BJ (cell line): Measurements from ENCODE around the gene ACBD5. TPM values are rescaled to one million over a fixed set of nuclear protein-coding genes. Genes with fewer than 3 reads are reported as not detected.
A peak's percentile ranks its signal among the peaks of the same experiment; 100 is the strongest.

Experiments used
- CTCF ChIA-PET: fragments of 350-600 bp; formaldehyde crosslinking; extraction: SDS; loops from one replicate; lab custom pipeline; 2021; ENCODE audit warnings: antibody characterized with exemption, inconsistent platforms; lab: Yijun Ruan, JAX
- POLR2A ChIA-PET: fragments of 300-600 bp; sonication (Branson Sonifier 250); formaldehyde crosslinking; extraction: SDS; loops from one replicate; lab custom pipeline; 2021; ENCODE audit warnings: antibody characterized with exemption; lab: Charles Lee
- DNase-seq: peaks from one replicate; pipeline ENCODE4 v3.0.0-alpha.2; 2011; ENCODE audit warnings: low read depth
- H3K27me3 ChIP-seq: 2 replicates; pipeline ENCODE4 v1.6.0; 2011; ENCODE audit warnings: low read length; ENCODE audit not compliant: control insufficient read depth, insufficient read depth
- H3K36me3 ChIP-seq: 2 replicates; pipeline ENCODE4 v1.5.1; 2011; ENCODE audit warnings: low read length; ENCODE audit not compliant: control insufficient read depth, insufficient read depth
- H3K4me3 ChIP-seq: 2 replicates; pipeline ENCODE4 v1.5.1; 2011; ENCODE audit warnings: low read depth, mild to moderate bottlenecking, control low read depth, low read length
- CTCF ChIP-seq: IDR thresholded peaks from 2 replicates; pipeline ENCODE4 v1.5.1; 2011; ENCODE audit warnings: low read depth, mild to moderate bottlenecking, control low read depth, inconsistent platforms, low read length, moderate library complexity; ENCODE audit not compliant: insufficient read depth
- polyA plus RNA-seq: library from polyadenylated mRNA; depleted of rRNA; stranded (reverse); fragments of >200 nt; gene quantifications from 2 replicates; pipeline ENCODE4 v1.2.3, GENCODE V29; 2011

ACBD5 gene
- polyA plus RNA-seq, 1 experiment, result 7.8 TPM

- no peak overlapping the region for H3K4me3 ChIP-seq
- no peak for DNase-seq
- TF ChIP-seq CTCF, result no peak
- ChIA-PET POLR2A (no interaction called here), CTCF (no interaction called here)
- H3K27me3 ChIP-seq, result no peaks in the 10 kb centered on the region
- H3K36me3 ChIP-seq, result no peaks in the 10 kb centered on the region
Observed at GRCh38 chr10:27245836-27246235, 5.2 kb upstream of the ACBD5 start.

GRCh38 chr10:27244976-27245375, 4.4 kb upstream of the ACBD5 start:
- CTCF ChIA-PET, result no interaction called here
- POLR2A ChIA-PET, result no interaction called here
- no peak for TF ChIP-seq CTCF
- no peaks in the 10 kb centered on the region for H3K27me3 ChIP-seq
- H3K4me3 ChIP-seq, result no peak overlapping the region
- no peaks in the 10 kb centered on the region for H3K36me3 ChIP-seq
- DNase-seq, result no peak

- no peak for DNase-seq
- H3K27me3 ChIP-seq, result no peaks in the 10 kb centered on the region
- POLR2A ChIA-PET, result interaction anchor here (0.6 kb wide), 1 partner anchor 57 kb away, joined by 4 read pairs; no protein-coding TSS in a partner anchor
- H3K36me3 ChIP-seq, result no peaks in the 10 kb centered on the region
- H3K4me3 ChIP-seq, result peak overlapping the region; percentile 74
- no peak for TF ChIP-seq CTCF
- CTCF ChIA-PET, result interaction anchor here (0.9 to 2.8 kb wide), 2 partner anchors 9 to 35 kb away, joined by 3 to 12 read pairs; no protein-coding TSS in a partner anchor
Observed at GRCh38 chr10:27242951-27243551, 2.5 kb upstream of the ACBD5 start.

DNA sequence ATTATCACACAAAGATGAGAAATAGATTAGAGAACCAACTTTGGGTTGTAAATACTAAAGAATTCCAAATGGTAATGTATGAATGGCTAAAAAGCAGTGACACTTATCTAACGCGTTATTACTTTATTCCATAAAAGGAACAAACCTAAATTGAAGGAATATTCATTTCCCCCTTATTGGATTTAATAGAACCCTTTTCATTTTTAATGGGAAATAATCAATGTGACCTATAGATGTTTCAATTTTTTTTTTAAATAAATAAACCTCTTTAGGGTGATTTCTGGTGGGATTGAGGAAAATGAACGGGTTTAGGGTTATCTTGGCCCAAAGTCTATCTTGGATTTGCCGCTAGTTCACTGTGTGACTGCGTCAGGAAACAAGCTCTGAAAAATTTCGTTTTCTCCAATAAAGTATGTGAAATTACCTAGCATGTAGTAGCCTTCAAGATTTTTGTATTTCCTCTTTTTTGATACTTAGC, 1.9 kb upstream of the ACBD5 start:
- ChIA-PET CTCF (interaction anchor here (0.9 to 2.8 kb wide), 2 partner anchors 9 to 35 kb away, joined by 3 to 12 read pairs; no protein-coding TSS in a partner anchor), POLR2A (interaction anchor here (0.6 kb wide), 1 partner anchor 58 kb away, joined by 4 read pairs; no protein-coding TSS in a partner anchor)
- no peak for DNase-seq
- no peak for TF ChIP-seq CTCF
- Histone ChIP-seq H3K4me3 (peak overlapping the region; percentile 74), H3K36me3 (no peaks in the 10 kb centered on the region), H3K27me3 (no peaks in the 10 kb centered on the region)

DNA sequence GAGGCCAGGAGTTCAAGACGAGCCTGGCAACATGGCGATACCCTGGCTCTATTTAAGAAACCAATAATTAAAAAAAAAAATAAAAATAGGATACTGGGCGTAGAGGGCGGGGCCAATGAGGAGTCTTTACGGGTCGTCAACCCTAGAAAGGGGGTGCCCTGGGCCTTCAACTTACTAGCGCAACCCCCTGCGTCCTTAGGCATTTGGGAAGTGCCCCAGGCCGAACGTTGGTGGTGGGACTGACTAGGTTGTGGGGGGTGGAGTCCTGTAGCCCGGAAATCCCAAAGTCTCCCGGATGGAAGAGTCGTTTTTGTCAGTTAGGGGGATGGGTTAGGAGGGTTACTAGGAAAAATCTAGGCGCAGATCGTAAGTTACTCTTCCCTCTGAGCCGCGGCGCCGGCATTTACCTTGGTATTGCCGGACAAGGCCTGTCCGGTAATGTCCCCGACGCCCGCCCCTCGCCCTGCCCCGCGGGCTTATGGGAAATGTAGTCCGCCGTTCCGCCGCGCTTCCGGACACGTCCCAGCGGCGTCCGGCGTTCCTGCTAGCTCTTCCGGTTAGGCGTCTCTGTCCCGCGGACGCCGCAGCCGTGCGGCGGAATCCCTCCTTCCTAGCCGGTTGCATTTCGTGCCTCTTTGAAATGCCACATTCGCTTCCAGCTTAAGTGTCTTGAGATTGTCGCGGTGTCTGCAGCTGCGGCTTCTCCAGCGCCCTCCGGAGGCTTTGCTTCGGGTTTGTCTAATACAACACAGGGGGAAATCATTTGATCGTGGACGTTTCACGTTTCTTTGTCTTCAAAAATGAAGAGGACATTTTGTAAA, 1.3 kb upstream of the ACBD5 start:
- peak; percentile 73 for DNase-seq
- Histone ChIP-seq H3K36me3 (no peaks in the 10 kb centered on the region), H3K27me3 (no peaks in the 10 kb centered on the region), H3K4me3 (peak overlapping the region; percentile 74)
- ChIA-PET POLR2A (interaction anchor here (0.6 kb wide), 1 partner anchor 752 kb away, joined by 4 read pairs; no protein-coding TSS in a partner anchor), CTCF (interaction anchor here (0.9 to 2.8 kb wide), 2 partner anchors 10 to 36 kb away, joined by 3 to 12 read pairs; no protein-coding TSS in a partner anchor)
- peak; percentile 48 for TF ChIP-seq CTCF
